Germinal center (tissue), 1 donor: Measurements from ENCODE around the gene COG8.
"Not testable (repeated sequence)": the region's sequence is repeated elsewhere in the genome, so short reads cannot be mapped to it uniquely, and the experiment has no call there.

Source experiments
- DNase-seq: peaks from one replicate; pipeline ENCODE4 v3.0.0; 2012; ENCODE audit warnings: mixed read lengths, low spot score

Gene COG8, protein sequence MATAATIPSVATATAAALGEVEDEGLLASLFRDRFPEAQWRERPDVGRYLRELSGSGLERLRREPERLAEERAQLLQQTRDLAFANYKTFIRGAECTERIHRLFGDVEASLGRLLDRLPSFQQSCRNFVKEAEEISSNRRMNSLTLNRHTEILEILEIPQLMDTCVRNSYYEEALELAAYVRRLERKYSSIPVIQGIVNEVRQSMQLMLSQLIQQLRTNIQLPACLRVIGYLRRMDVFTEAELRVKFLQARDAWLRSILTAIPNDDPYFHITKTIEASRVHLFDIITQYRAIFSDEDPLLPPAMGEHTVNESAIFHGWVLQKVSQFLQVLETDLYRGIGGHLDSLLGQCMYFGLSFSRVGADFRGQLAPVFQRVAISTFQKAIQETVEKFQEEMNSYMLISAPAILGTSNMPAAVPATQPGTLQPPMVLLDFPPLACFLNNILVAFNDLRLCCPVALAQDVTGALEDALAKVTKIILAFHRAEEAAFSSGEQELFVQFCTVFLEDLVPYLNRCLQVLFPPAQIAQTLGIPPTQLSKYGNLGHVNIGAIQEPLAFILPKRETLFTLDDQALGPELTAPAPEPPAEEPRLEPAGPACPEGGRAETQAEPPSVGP

DNA sequence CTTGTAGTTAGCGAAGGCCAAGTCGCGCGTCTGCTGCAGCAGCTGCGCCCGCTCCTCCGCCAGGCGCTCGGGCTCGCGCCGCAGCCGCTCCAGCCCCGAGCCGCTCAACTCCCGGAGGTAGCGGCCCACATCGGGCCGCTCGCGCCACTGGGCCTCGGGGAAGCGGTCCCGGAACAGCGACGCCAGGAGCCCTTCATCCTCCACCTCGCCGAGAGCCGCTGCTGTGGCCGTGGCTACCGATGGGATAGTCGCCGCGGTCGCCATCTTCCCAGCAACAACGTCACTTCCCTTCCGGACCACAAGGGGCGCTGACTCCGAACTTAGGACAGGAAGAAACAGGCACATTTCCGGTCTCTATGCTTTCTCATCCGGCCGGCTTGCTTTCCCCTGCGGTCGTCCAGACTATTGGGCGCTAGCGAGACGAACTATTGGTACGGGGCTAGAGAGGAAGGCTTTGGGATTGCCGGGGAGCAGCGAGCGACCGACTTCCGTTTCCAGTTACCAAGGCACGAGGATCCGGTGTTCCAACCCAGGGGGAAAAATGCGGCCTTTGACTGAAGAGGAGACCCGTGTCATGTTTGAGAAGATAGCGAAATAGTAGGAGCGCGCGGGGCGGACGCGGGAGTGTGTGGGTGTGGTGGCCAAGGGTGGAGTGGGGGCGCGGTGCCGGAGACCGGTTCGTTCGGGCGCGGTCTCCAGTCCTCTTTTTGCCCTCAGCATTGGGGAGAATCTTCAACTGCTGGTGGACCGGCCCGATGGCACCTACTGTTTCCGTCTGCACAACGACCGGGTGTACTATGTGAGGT is at the start of gene COG8, which contains the start of gene NIP7:
TSS of gene COG8 (minus strand) at position 276 of the 806 bp plus-strand sequence. CDS start at position 264, 12 bp downstream.
TSS of gene NIP7 (plus strand) at position 484 of the 806 bp plus-strand sequence. CDS start at position 542, 58 bp downstream.
- DNase-seq = peak; percentile 88

DNA sequence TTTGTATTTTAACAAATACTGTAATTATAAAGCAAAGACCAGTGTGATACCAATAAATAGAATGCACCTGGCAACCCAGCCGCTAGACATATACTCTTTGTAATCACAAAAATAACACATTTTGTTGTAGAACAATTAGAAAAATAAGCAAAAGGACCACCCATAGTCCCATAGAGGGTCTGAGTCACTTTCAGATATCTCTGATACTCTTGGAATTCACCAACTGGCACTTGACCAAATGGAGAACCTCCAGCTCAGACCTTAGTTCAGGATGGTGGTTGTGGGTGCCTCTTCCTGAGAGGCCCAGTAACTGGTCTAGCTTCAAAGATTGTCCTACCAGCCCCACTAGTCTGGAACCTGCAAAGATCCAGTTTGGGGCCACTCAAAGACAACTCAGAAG is 47.2 kb upstream of the COG8 start:
- DNase-seq = no peak

DNA sequence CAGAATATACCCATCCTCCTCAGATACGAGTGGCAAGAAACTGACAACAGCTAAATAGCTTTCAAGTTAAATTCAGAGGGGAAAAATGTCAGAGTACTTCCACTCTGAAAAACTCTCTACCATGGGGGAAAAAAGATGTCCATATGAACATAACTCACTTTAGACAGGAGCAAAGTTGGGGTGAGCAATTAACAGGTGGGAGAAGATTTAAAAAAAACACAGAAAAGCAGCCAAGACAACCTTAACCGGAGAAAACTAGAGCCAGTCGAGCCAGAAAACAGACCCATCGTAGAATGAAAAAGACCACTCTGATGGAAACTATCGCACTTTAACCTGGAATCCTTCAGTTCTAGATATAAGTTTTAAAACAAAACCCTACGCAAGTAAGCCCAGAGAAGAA is 45.6 kb upstream of the COG8 start:
- DNase-seq = no peak

DNA sequence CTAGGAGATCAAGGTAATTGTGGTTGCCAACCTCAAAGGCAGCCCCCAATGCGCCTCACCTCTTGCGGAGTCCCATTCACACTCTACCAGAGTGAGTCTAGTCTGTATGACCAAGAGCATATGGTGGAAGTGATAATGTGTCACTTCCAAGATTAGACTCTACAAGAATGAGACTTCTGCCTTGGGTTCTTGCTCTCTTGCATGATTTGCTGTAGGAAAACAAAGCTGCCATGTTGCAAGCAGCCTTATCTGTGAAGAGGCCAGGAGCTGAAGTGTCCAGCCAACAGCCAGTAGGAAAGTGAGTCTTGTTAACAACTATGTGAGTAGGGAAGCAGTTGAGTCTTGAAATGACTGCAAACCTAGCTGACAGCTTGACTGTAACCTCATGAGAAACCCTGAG is 43.1 kb upstream of the COG8 start:
- no peak for DNase-seq

DNA sequence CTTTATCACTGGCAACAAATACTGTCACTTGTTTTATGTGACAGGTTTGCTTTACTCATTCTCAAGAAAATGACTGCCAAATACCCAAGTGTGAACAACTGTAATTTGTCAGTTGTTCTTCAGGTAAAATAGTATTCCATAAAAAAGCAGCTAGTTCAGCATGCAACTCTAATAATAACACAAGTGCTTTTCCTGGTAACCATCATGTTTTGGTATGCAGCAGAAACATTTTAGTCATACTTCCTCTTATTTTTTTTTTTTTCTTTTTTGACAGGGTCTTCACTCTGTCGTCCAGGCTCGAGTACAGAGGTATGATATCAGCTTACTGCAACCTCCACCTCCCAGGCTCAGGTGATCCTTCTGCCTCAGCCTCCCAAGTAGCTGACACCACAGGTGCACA is 41.9 kb upstream of the COG8 start:
- no peak for DNase-seq

DNA sequence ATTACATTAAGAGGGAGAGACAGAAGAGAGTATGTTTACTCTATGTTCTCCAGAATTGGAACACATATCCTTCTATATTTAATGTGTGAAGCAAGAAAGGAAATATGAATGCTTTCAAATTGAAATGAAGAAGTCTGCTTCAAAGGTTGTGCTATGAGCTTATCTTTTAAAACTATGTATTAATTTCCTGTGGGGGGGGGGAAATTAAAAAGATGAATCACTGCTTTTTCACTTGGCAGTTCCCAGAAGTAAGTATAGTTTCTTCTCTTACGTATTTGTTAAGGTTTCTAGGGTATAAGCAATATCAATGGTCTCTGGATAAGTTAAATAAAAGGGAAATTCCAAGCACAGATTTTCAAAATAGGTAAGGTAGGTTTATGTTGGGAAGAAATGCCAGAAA is 39.4 kb upstream of the COG8 start:
- no peak for DNase-seq

DNA sequence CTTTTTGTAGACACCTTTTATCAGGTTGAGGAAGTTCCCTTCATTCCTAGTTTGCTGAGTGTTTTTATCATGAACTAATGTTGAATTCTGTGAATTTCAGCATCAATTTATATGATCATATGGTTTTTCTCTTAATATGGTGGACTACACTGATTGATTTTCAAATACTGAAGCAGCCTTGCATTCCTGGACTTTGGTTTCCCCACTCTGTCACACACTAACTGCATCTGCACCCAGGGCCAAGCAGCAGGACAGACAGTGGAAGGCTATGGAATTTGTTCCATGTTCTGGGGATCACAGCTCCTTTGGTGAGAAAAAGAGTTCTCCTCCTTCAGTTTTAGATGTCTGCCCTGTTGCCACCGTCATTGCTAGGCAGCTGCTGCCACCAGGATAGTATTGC is 38.7 kb upstream of the COG8 start:
- no peak for DNase-seq

DNA sequence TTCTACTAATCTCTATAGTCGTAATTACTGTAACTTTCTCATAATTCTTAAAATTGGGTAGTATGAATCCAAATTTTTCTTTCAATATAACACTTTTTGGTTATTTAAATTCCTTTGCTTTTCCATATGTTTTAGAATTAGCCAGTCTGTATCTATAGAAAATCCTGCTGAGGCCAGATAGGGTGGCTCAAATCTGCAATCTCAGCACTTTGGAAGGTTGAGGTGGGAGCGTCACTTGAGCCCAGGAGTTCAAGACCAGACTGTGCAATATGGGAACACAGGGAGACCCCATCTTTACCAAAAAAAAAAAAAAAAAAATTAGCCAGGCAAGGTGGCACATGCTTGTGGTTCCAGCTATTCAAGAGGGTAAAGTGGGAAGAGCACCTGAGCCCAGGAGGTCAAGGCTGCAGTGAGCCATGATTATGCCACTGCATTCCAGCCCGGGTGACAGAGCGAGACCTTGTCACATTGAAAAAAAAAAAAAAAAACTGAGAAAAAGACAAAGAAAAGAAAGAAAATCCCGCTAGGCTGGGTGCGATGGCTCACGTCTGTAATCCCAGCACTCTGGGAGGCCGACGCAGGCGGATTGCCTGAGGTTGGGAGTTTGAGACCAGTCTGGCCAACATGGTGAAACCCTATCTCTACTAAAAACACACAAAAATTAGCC is 37.2 kb upstream of the COG8 start:
- DNase-seq = no peak

DNA sequence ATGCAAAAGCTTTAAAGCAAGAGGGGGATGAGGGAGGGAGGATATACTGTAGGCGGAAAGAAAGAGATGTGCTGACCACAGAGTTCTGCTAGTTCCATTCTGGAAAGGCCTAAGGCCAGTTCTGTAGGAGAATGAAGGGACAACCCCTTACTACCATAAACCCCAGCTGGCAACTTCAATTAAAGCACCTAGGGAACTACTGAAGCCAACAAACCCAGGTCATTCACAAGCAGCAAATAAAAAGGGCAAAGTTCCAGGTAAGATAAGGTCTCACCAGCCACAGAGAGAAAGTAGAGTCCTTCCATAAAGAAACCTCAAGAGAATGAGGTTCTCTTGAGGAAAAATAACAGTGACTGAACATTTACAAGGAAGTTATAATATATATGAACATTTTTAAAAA is 33.7 kb upstream of the COG8 start:
- no peak for DNase-seq

DNA sequence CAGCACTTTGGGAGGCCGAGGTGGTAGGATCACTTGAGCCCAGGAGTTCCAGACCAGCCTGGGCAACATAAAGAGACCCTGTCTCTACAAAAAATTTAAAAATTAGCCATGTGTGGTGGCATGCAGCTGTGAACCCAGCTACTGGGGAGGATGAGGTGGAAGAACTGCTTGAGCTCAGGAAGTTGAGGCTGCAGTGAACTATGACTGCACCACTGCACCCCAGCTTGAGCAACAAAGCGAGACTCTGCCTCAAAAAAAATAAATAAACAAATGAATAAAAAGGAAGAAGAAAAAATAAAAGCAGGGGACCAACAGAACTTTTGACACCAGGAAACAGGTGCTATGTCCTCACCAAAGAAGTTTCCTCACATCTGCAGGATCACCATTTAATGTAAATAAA is 32.2 kb upstream of the COG8 start:
- DNase-seq = peak; percentile 47

DNA sequence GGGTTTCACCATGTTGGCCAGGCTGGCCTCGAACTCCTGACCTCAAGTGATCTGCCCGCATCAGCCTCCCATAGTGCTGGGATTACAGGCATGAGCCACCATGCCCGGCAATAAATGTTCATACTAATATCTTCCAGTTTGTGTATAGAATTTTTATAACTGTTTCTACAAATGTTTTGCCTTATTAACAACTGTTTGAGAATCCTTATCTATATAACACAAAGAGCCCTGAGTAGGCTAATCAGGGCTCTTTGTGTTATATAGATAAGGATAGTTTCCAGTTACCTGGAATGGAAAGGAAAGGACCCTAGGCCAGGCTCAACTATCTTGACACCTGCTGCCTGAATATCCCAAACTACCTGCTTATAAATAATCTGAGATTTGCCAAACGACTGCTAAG is 29.5 kb upstream of the COG8 start:
- no peak for DNase-seq

DNA sequence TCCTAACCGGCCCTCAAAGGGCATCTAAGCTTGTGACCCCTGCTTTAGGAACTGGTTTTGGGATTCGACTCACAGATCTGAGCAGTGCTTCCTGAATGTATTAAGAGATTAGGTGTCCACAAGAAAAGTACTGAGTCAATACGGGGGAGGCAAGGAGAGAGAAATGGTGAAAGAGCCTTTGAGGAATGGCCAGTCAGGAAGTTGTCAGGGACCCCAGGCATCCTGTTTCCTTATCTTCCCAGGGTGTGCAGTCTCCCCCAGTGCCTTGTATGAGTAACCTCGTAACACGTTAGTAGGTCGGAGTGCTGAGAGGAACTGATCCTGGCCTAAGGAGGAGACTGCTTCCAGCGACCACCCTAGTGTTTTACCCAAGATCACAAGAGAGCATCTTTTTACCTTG is 28.6 kb upstream of the COG8 start:
- no peak for DNase-seq

DNA sequence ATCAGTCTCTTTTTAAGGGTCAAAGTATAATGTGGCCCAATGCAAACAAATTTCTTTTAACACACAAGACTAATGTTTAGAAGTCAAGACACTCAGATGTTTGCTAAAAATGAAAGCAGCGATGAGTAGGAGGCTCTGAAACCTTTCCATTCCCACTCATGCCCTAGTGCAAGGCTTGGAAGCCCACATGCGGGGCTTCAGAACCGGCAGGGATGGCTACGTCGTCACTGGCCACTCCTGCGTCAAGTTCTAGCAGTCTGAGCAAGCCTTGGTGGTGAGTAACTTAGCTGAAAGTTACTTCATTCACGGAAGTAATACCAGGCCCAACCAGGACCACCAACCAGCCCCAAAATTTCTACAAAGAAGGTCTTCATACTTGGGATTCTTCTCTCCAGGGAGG is 27.1 kb upstream of the COG8 start:
- DNase-seq = no peak

DNA sequence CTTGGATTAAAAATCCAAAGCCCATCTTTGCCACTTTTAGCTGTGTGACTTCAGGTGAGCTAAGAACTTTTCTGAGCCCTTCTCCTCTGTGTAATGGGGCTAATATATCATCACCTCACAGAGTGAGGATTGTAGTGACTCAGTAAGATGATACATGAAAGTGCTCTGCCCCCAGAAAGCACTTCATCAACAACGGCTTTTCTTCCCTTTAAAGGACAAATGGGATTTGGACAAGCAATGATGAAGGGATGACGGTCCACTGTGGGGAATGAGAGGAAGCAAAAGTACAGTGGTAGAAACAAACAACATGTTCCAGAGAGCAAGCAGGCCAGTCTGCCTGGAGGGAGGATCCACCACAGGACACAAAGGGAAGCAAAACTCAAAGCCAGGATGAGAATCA is 26.5 kb upstream of the COG8 start:
- no peak for DNase-seq

DNA sequence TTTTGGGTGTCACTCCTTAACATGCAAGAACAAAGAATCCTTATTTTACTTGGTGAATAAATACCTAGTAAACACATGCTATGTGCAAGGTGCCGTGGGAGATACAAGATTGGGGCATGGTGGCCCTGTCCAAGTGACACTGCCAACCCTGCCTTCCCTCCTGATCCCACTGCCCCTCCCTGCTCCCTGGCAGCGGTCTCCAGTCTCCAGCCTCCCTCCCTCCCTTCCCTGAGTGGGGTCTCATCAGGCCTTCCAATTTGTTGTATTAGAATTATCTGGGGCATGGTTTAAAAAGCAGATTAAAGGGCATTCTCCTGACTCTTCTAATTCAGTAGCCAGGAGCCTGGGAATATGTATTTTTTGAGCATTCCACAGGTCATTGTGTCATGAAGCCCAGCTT is 24.7 kb upstream of the COG8 start:
- DNase-seq = no peak

DNA sequence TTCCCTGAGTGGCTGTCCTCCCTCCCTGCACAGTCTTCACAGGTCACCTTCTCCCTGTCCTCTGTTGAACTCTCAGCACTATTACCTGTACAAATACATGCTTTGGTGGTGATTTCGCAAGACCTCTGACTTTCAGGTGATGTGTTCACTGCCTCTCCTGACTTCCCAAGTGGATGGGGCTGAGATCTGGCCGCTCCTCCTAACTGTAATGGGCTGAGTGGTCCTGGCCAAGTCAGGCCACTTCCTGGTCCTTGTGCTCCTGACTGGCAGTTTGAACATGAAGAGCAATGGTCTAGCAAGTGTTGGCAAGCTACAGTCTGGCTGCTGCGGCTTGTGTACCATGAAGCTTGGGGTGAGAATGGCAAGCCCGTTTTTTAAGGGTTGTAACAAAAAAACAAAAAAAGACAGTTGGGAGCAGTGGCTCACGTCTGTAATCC is 23.9 kb upstream of the COG8 start:
- DNase-seq = no peak

DNA sequence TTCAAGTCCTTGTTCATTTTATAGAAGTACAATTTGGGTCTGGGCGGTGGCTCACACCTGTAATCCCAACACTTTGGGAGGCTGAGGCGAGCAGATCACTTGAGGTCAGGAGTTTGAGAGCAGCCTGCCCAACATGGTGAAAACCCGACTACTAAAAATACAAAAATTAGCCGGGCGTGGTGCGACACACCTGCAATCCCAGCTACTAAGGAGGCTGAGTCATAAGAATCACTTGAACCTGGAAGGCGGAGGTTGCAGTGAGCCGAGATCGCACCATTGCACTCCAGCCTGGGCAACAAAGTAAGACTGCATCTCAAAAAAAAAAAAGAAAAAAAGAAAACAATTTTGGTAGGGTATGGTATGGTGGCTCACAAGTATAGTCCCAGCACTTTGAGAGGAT is 20.7 kb upstream of the COG8 start:
- DNase-seq = not testable (repeated sequence)

DNA sequence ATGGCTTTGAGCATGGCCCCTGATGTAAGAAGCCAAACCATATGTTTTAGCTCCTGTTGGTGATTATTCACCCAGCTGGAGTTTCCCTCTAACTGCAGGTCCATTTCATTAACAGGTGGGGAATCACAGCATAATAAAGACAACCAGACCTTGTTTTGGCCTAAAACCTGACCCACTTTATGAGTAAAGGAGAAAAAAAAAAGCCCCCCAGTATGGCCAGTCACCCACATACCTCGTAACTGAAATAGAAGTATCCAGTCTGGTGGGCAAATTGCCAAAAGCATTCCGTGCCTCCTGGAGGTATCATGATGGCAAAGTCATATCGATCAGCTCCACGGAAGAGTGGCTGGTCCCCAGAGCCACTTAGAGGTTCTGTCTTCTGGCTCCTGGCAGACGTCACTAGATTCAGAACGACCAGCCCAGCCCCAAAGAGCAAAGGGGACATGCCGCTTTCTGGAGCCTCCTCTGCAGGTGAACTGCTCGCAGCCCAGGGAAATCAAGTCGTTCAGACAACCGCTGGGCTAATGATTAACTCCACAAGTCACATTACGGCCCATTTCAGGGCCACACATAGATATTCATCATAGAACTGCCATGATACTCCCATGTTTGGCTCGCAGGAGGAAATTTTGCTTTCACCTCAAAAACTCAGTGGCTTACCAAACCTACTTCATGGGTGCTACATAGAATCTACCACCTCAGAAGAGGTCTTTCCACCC is 12.1 kb upstream of the COG8 start, which contains the start of gene TMED6:
TSS of gene TMED6 (minus strand) at position 478 of the 719 bp plus-strand sequence. CDS start at position 445, 33 bp downstream.
- no peak for DNase-seq

DNA sequence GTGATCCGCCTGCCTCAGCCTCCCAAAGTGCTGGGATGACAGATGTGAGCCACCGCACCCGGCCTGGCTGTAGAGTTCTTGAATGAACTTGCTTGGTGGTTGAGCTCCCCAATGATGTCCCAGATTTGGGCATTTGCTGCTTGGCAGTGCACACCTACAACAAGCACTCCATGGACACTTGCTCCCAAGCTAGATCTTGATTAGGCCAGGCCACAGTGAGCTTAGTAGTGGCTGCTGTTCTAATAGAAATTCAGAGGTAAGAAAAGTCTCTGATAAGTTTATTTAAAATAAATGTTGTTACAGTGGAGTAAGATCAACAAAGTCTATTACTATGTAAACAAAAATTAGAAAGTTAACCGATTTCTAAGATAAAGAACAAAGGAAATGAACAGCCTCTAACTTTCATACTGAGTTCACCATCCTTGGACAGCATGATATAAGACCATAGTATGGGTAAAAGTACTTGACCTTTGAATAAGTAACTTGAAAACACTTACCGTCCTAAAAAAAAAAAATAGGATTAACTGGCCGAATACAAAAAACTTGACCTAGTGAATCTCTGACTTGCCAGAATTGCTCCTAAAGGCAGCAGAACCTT is 11.3 kb upstream of the COG8 start:
- no peak for DNase-seq

DNA sequence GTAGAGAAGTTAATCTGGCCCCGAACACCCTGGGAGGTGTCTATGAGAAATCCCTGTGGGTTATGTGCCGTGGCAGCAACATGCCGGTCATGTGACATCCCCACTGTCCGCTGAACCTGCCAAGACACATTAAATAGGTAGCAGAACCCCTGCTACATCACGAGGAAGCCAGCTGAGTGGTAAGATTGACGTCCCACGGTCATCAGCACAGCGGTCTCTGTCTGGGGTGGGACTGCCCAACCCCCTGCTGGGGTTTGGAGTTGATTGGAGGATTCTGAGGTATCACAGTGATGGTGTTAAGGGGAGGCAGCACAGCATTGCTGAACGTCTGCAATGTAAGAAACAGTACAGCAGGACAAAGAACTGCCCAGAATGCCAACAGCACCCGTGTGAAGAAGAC is 10.2 kb upstream of the COG8 start:
- DNase-seq = no peak

DNA sequence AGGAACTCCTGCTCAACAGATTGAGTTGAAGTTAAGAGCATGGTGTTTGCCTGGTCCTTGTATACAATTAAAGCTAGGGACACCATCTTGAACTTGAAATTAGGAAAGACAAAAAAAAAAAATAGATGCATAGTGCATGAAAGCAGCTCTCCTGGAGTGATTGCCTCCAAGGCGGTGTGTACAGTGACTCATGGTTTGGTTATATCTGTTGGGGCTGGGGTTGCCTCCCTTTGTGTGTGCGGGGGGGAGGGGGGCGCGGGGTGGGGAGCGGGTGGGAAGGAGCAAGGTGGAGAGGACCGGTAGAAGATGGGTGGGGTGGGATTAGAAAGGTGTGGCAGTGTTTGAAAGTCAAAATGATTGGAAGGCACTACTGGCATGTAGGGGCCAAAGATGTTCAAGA is 8.9 kb upstream of the COG8 start:
- DNase-seq = no peak
